ENCODE data around the gene DUSP16.

GRCh38 chr12:12610711-12611110 is 48.0 kb upstream of the DUSP16 start:
- TF ChIP-seq CTCF (IDR thresholded peaks at IDR 0.05) (no peak), POLR2A (IDR thresholded peaks at IDR 0.05) (no peak), POLR2AphosphoS5 (IDR thresholded peaks at IDR 0.05) (no peak)

All from sigmoid colon (tissue), 4 donors.